ENCODE data around the gene EIF2B1. TPM values are rescaled to one million over a fixed set of nuclear protein-coding genes. Genes with fewer than 3 reads are reported as not detected.
A peak's percentile ranks its signal among the peaks of the same experiment; 100 is the strongest.

EIF2B1 gene
- total and polyA plus RNA-seq, 4 donors: 18.5 to 43.6 (median 37.3) TPM

DNA sequence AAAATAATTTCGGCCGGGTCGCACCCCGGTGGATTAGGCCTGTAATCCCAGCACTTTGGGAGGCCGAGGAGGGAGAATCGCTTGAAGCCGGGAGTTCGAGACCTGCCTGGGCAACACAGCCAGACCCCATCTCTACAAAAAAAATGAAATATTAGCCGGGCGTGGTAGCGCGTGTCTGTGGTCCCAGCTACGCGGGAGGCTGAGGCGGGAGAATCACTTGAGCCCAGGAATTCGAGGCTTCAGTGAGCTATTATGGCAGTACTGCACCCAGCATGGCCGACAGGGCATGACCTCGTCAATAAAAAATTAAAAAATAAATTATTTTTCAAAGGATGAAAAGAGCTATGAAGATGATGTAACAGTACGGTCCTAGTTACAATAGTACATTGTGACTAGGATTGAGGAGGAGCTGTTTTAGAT, 666 bp upstream of the EIF2B1 start:
- Histone ChIP-seq H3K27me3 (ENCODE audit: control insufficient read depth in 1 of 2, insufficient read depth in 2 of 2, low read length in 1 of 2) (no peaks in the 10 kb centered on the region), H3K36me3 (ENCODE audit: control insufficient read depth in 1 of 2, insufficient read depth in 2 of 2, low read length in 1 of 2) (peaks cover 3 to 5% of the 10 kb centered on the region in 2 donors), H3K9me3 (ENCODE audit: control insufficient read depth, low read length) (no peaks in the 10 kb centered on the region), H3K27ac (ENCODE audit: low read depth in 1 of 2, low read length in 2 of 2) (peak overlapping the region in 1 of 2 donors; percentile 34), H3K4me3 (ENCODE audit: low read length in 2 of 2) (peak overlapping the region; percentile 19 to 56), H3K4me1 (ENCODE audit: control insufficient read depth in 1 of 2, insufficient read depth in 2 of 2, low read length in 2 of 2) (peaks cover 4 to 5% of the 10 kb centered on the region in 2 donors)
- WGBS, 2 donors: 14 to 16% methylated on average over 19 of the region's 19 CpGs
- ATAC-seq (ENCODE audit: low FRiP score) (no peak), DNase-seq (no peak)
- intact Hi-C loops (cut with DNase I): no loop called here

- H3K36me3 ChIP-seq (ENCODE audit: control insufficient read depth in 1 of 2, insufficient read depth in 2 of 2, low read length in 1 of 2): peaks cover 6 to 20% of the 10 kb centered on the region in 2 donors
- no peak overlapping the region for H3K27ac ChIP-seq (ENCODE audit: low read depth in 1 of 2, low read length in 2 of 2)
- no peaks in the 10 kb centered on the region for H3K9me3 ChIP-seq (ENCODE audit: control insufficient read depth, low read length)
- no peaks in the 10 kb centered on the region for H3K27me3 ChIP-seq (ENCODE audit: control insufficient read depth in 1 of 2, insufficient read depth in 2 of 2, low read length in 1 of 2)
- intact Hi-C loops (cut with DNase I): no loop called here
- no peaks in the 10 kb centered on the region for H3K4me1 ChIP-seq (ENCODE audit: control insufficient read depth in 1 of 2, insufficient read depth in 2 of 2, low read length in 2 of 2)
- DNase-seq (no peak), ATAC-seq (ENCODE audit: low FRiP score) (no peak)
- no peak overlapping the region for H3K4me3 ChIP-seq (ENCODE audit: low read length in 2 of 2)
- 80 to 81% methylated on average over 15 of the region's 15 CpGs for WGBS, 2 donors
Observed at GRCh38 chr12:123621619-123622530, 11.6 kb downstream of the EIF2B1 start.

- DNase-seq (no peak), ATAC-seq (ENCODE audit: low FRiP score) (no peak)
- WGBS, 2 donors: 71% methylated on average over 8 of the region's 8 CpGs
- Histone ChIP-seq H3K36me3 (ENCODE audit: control insufficient read depth in 1 of 2, insufficient read depth in 2 of 2, low read length in 1 of 2) (peaks cover 4 to 22% of the 10 kb centered on the region in 2 donors), H3K4me3 (ENCODE audit: low read length in 2 of 2) (no peak overlapping the region), H3K27me3 (ENCODE audit: control insufficient read depth in 1 of 2, insufficient read depth in 2 of 2, low read length in 1 of 2) (no peaks in the 10 kb centered on the region), H3K27ac (ENCODE audit: low read depth in 1 of 2, low read length in 2 of 2) (no peak overlapping the region), H3K4me1 (ENCODE audit: control insufficient read depth in 1 of 2, insufficient read depth in 2 of 2, low read length in 2 of 2) (no peaks in the 10 kb centered on the region), H3K9me3 (ENCODE audit: control insufficient read depth, low read length) (no peaks in the 10 kb centered on the region)
- intact Hi-C loops (cut with DNase I): no loop called here
Observed at GRCh38 chr12:123621101-123621500, 12.4 kb downstream of the EIF2B1 start.

DNA sequence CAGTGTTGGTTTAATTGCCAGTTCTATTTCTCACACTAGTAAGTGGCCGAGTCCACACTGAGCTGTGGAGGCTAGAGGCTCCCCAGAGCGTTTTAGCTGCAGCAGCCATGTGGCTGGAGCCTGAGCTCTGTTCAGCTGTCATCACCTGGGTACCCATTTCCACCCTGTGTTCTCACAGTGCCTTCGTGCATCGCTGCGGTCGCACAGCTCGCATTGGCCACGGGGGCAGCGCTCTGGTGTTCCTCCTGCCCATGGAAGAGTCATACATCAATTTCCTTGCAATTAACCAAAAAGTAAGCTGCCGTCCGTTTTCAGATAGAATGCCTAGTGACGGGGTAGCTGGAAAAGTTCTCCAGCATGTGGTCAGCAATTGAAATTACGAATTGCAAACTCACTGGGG, 15.9 kb downstream of the EIF2B1 start:
- Histone ChIP-seq H3K4me1 (ENCODE audit: control insufficient read depth in 1 of 2, insufficient read depth in 2 of 2, low read length in 2 of 2) (no peaks in the 10 kb centered on the region), H3K27ac (ENCODE audit: low read depth in 1 of 2, low read length in 2 of 2) (no peak overlapping the region), H3K27me3 (ENCODE audit: control insufficient read depth in 1 of 2, insufficient read depth in 2 of 2, low read length in 1 of 2) (no peaks in the 10 kb centered on the region), H3K36me3 (ENCODE audit: control insufficient read depth in 1 of 2, insufficient read depth in 2 of 2, low read length in 1 of 2) (peaks cover 4 to 27% of the 10 kb centered on the region in 2 donors), H3K4me3 (ENCODE audit: low read length in 2 of 2) (no peak overlapping the region), H3K9me3 (ENCODE audit: control insufficient read depth, low read length) (no peaks in the 10 kb centered on the region)
- ATAC-seq (ENCODE audit: low FRiP score) (no peak), DNase-seq (no peak)
- intact Hi-C loops (cut with DNase I): no loop called here
- 82 to 83% methylated on average over 13 of the region's 13 CpGs for WGBS, 2 donors

DNA sequence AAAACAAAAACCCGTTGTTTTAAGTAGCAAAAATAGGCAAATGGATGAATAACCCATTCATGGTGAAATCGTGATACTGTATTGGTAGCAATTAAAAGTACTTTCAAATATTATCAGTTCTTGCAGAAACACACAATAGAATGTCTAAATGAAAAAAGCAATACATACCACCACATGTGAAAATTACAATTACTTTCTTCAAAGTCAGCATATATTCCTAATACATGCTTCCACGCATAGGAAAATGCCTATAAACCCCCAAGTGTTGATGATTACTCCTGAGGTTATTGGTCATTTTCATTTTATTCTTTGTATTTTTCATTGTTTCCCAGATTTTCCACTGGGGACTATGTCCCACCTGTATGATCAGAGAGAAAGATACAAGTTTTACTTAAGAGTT, 16.3 kb downstream of the EIF2B1 start:
- no peak overlapping the region for H3K27ac ChIP-seq (ENCODE audit: low read depth in 1 of 2, low read length in 2 of 2)
- 85 to 87% methylated on average over 3 of the region's 3 CpGs for WGBS, 2 donors
- H3K4me3 ChIP-seq (ENCODE audit: low read length in 2 of 2): no peak overlapping the region
- intact Hi-C loops (cut with DNase I): no loop called here
- ATAC-seq (ENCODE audit: low FRiP score): no peak
- H3K9me3 ChIP-seq (ENCODE audit: control insufficient read depth, low read length): no peaks in the 10 kb centered on the region
- peaks cover 4 to 25% of the 10 kb centered on the region in 2 donors for H3K36me3 ChIP-seq (ENCODE audit: control insufficient read depth in 1 of 2, insufficient read depth in 2 of 2, low read length in 1 of 2)
- DNase-seq: no peak
- no peaks in the 10 kb centered on the region for H3K27me3 ChIP-seq (ENCODE audit: control insufficient read depth in 1 of 2, insufficient read depth in 2 of 2, low read length in 1 of 2)
- H3K4me1 ChIP-seq (ENCODE audit: control insufficient read depth in 1 of 2, insufficient read depth in 2 of 2, low read length in 2 of 2): no peaks in the 10 kb centered on the region

GRCh38 chr12:123614531-123614930, 19.0 kb downstream of the EIF2B1 start:
- Histone ChIP-seq H3K4me1 (ENCODE audit: control insufficient read depth in 1 of 2, insufficient read depth in 2 of 2, low read length in 2 of 2) (no peaks in the 10 kb centered on the region), H3K27ac (ENCODE audit: low read depth in 1 of 2, low read length in 2 of 2) (no peak overlapping the region), H3K9me3 (ENCODE audit: control insufficient read depth, low read length) (no peaks in the 10 kb centered on the region), H3K27me3 (ENCODE audit: control insufficient read depth in 1 of 2, insufficient read depth in 2 of 2, low read length in 1 of 2) (no peaks in the 10 kb centered on the region), H3K36me3 (ENCODE audit: control insufficient read depth in 1 of 2, insufficient read depth in 2 of 2, low read length in 1 of 2) (peaks cover 4 to 18% of the 10 kb centered on the region in 2 donors), H3K4me3 (ENCODE audit: low read length in 2 of 2) (no peak overlapping the region)
- intact Hi-C loops (cut with DNase I): no loop called here
- WGBS, 2 donors: 54 to 58% methylated on average over 4 of the region's 4 CpGs
- DNase-seq: no peak
- no peak for ATAC-seq (ENCODE audit: low FRiP score)

DNA sequence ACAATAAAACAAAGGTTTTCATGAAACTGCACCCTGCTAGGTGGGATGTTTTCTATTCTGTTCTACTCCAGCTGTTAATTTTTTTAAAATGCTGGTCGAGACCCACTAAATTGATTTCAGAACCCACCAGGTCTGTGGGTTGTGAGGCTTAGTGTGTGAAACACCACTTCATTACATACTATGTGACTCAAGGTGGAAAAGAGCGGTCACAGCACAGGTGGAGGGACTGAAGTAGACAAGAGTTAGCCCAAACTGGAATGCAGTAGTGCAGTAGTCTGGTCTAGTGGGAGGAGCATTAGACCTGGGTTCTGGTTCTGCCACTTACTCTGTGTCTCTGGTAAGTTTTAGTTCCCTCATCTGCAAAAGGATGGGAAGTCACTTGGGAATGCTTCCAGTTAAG, 19.4 kb downstream of the EIF2B1 start:
- H3K4me3 ChIP-seq (ENCODE audit: low read length in 2 of 2): no peak overlapping the region
- H3K4me1 ChIP-seq (ENCODE audit: control insufficient read depth in 1 of 2, insufficient read depth in 2 of 2, low read length in 2 of 2): no peaks in the 10 kb centered on the region
- no peak for ATAC-seq (ENCODE audit: low FRiP score)
- peaks cover 4 to 18% of the 10 kb centered on the region in 2 donors for H3K36me3 ChIP-seq (ENCODE audit: control insufficient read depth in 1 of 2, insufficient read depth in 2 of 2, low read length in 1 of 2)
- H3K27me3 ChIP-seq (ENCODE audit: control insufficient read depth in 1 of 2, insufficient read depth in 2 of 2, low read length in 1 of 2): no peaks in the 10 kb centered on the region
- H3K27ac ChIP-seq (ENCODE audit: low read depth in 1 of 2, low read length in 2 of 2): no peak overlapping the region
- intact Hi-C loops (cut with DNase I): no loop called here
- H3K9me3 ChIP-seq (ENCODE audit: control insufficient read depth, low read length): no peaks in the 10 kb centered on the region
- no peak for DNase-seq
- 90 to 97% methylated on average over 2 of the region's 2 CpGs for WGBS, 2 donors

DNA sequence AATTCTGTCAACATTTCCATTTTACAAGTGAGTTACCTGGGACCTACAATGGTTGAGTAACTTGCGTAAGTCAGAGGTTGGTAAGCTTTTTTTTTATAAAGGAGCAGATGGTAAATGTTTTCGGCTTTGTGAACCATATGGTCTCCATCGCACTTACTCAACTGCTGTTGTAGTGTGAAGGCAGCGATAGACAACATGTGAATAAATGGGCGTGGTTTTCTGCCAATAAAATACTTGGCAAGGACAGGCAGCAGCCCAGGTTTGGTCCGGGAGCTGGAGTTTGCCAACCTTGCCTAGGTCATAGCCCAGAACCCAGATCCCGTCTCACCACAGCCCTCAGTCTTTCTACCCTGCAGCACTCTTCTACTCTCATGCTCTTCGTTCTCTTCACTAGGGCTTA, 25.3 kb downstream of the EIF2B1 start:
- 89 to 91% methylated on average over 8 of the region's 8 CpGs for WGBS, 2 donors
- H3K4me1 ChIP-seq (ENCODE audit: control insufficient read depth in 1 of 2, insufficient read depth in 2 of 2, low read length in 2 of 2): no peaks in the 10 kb centered on the region
- H3K36me3 ChIP-seq (ENCODE audit: control insufficient read depth in 1 of 2, insufficient read depth in 2 of 2, low read length in 1 of 2): peaks cover 3 to 4% of the 10 kb centered on the region in 2 donors
- no peaks in the 10 kb centered on the region for H3K9me3 ChIP-seq (ENCODE audit: control insufficient read depth, low read length)
- no peak overlapping the region for H3K4me3 ChIP-seq (ENCODE audit: low read length in 2 of 2)
- no peak for ATAC-seq (ENCODE audit: low FRiP score)
- H3K27me3 ChIP-seq (ENCODE audit: control insufficient read depth in 1 of 2, insufficient read depth in 2 of 2, low read length in 1 of 2): no peaks in the 10 kb centered on the region
- DNase-seq: no peak
- H3K27ac ChIP-seq (ENCODE audit: low read depth in 1 of 2, low read length in 2 of 2): no peak overlapping the region
- intact Hi-C loops (cut with DNase I): no loop called here

DNA sequence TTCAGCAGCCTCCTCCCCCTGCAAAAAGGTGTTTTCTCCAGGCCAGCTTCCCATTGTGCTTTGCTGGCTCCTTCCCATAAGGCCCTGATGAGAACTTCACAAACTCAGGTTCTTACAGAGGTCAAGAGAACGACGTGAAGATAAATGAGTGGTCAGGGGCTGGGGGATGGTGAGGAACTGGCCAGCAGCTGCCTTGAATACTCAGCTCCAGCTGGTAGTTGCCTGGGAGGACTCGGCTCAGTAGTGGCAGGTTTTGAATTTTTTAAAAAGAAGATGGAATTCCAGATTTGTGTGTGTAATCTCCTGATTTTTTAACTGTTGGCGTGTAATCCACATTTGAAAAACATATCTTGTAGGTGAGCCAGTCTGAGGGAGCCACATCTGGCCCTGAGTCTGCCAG, 25.7 kb downstream of the EIF2B1 start:
- H3K27me3 ChIP-seq (ENCODE audit: control insufficient read depth in 1 of 2, insufficient read depth in 2 of 2, low read length in 1 of 2): no peaks in the 10 kb centered on the region
- H3K4me3 ChIP-seq (ENCODE audit: low read length in 2 of 2): no peak overlapping the region
- H3K9me3 ChIP-seq (ENCODE audit: control insufficient read depth, low read length): no peaks in the 10 kb centered on the region
- H3K27ac ChIP-seq (ENCODE audit: low read depth in 1 of 2, low read length in 2 of 2): no peak overlapping the region
- ATAC-seq (ENCODE audit: low FRiP score) (no peak), DNase-seq (no peak)
- WGBS, 2 donors: 69 to 71% methylated on average over 4 of the region's 4 CpGs
- intact Hi-C loops (cut with DNase I): no loop called here
- H3K4me1 ChIP-seq (ENCODE audit: control insufficient read depth in 1 of 2, insufficient read depth in 2 of 2, low read length in 2 of 2): peaks cover 0 to 3% of the 10 kb centered on the region in 2 donors
- H3K36me3 ChIP-seq (ENCODE audit: control insufficient read depth in 1 of 2, insufficient read depth in 2 of 2, low read length in 1 of 2): peaks cover 1 to 4% of the 10 kb centered on the region in 2 donors
